PC-9 (cell line): ENCODE measurements around the gene ARHGEF12. TPM values are rescaled to one million over a fixed set of nuclear protein-coding genes. Genes with fewer than 3 reads are reported as not detected.
A peak's percentile ranks its signal among the peaks of the same experiment; 100 is the strongest.

ENCODE experiments used
- BruUV-seq: library from RNA; stranded (reverse); fragments of 400-500 nt; replicated peaks from 2 replicates; lab custom pipeline; 2021; lab: Mats Ljungman, UMichigan
- CTCF ChIA-PET: fragments of 300-600 bp; sonication (Branson Sonifier 250); formaldehyde crosslinking; loops from one replicate; lab custom pipeline; 2022; ENCODE audit warnings: antibody characterized with exemption; lab: Charles Lee
- POLR2A ChIA-PET: fragments of 300-600 bp; sonication (Branson Sonifier 250); formaldehyde crosslinking; loops from one replicate; lab custom pipeline; 2022; ENCODE audit warnings: antibody characterized with exemption; ENCODE audit not compliant: unreplicated experiment; lab: Charles Lee
- DNase-seq, 2 experiments: peaks; one replicate each; pipeline versions ENCODE4 v3.0.0 to v3.0.0-alpha.2; 2015 to 2022; ENCODE audit warnings: mixed read lengths in 1 of 2
- H2AFZ ChIP-seq: fragments of 200-600 bp; sonication (generic); 2 replicates; pipeline ENCODE4 v1.8.1; 2017; ENCODE audit warnings: antibody characterized with exemption
- H3F3A ChIP-seq: fragments of 200-600 bp; sonication (generic); 2 replicates; pipeline ENCODE4 v1.8.1; 2017; ENCODE audit warnings: antibody characterized with exemption, mild to moderate bottlenecking, low read depth; ENCODE audit not compliant: insufficient read depth
- H3K27ac ChIP-seq: fragments of 200-600 bp; sonication (generic); 2 replicates; pipeline ENCODE4 v1.6.1; 2016; ENCODE audit warnings: mixed run types
- H3K27me3 ChIP-seq: fragments of 200-600 bp; sonication (generic); 2 replicates; pipeline ENCODE4 v1.6.1; 2016; ENCODE audit warnings: low read depth, mixed run types; ENCODE audit not compliant: insufficient read depth
- H3K36me3 ChIP-seq: fragments of 200-600 bp; sonication (generic); 2 replicates; pipeline ENCODE4 v1.6.1; 2016; ENCODE audit warnings: low read depth, mixed run types
- H3K4me1 ChIP-seq: fragments of 200-600 bp; sonication (generic); replicated peaks from 2 replicates; pipeline ENCODE4 v1.6.1; 2016; ENCODE audit warnings: mixed run types; ENCODE audit not compliant: insufficient read depth
- H3K4me2 ChIP-seq: fragments of 200-600 bp; sonication (generic); 2 replicates; pipeline ENCODE4 v1.6.1; 2017; ENCODE audit warnings: mixed run types
- H3K4me3 ChIP-seq: fragments of 200-600 bp; sonication (generic); 2 replicates; pipeline ENCODE4 v1.6.1; 2016; ENCODE audit warnings: mixed run types
- H3K79me2 ChIP-seq: fragments of 200-600 bp; sonication (generic); 2 replicates; pipeline ENCODE4 v1.6.1; 2017; ENCODE audit warnings: low read depth, mixed run types
- H3K9me2 ChIP-seq: fragments of 200-600 bp; sonication (generic); 2 replicates; pipeline ENCODE4 v1.8.1; 2017; ENCODE audit warnings: mild to moderate bottlenecking; ENCODE audit not compliant: insufficient read depth
- H3K9me3 ChIP-seq: fragments of 200-600 bp; sonication (generic); 2 replicates; pipeline ENCODE4 v1.8.1; 2016; ENCODE audit warnings: low read depth; ENCODE audit not compliant: insufficient read depth
- H4K20me1 ChIP-seq: fragments of 200-600 bp; sonication (generic); 2 replicates; pipeline ENCODE4 v1.8.1; 2017; ENCODE audit not compliant: insufficient read depth
- EZH2 ChIP-seq: fragments of 200-600 bp; sonication (generic); IDR thresholded peaks from 2 replicates; pipeline ENCODE4 v1.8.0; 2017; ENCODE audit warnings: antibody characterized with exemption, low read depth
- intact Hi-C: fragments of 100-400 bp; cut with micrococcal nuclease; formaldehyde crosslinking; loops from one replicate; pipeline ENCODE4 v1.10.0; 2022; ENCODE audit not compliant: unreplicated experiment
- total RNA-seq: library from RNA; stranded (reverse); gene quantifications from 2 replicates; pipeline ENCODE4 v1.2.3, GENCODE V29; 2021
- TF ChIP-seq, protein P1 (sequence below): fragments of 200-600 bp; sonication (generic); conservative IDR thresholded peaks from 2 replicates; pipeline ENCODE4 v1.6.1; 2017; ENCODE audit warnings: mixed run types, antibody characterized with exemption, mild to moderate bottlenecking, moderate library complexity

The ARHGEF12 gene
- total RNA-seq, 1 experiment from 2014 or later: 76.5 TPM

DNA sequence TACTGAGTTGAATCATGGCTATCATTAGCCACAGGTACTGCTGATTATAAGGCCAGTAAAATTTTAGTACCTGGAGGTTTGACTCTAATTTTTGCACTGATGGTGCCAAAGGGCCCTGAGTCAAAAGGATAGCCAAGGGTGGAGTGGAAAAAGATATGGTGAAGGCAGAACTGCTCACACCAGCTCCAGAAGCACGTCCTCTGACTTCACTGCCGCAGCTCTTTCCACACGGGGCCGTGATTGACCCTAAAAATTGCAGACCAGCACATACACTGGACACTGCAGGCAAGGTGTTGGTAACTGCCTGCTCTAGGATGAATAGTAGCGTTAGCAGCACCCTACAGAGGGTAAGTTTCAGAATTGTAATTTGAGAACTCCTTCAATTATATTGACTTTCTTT lies 149.9 kb downstream of the ARHGEF12 start:
- H2AFZ ChIP-seq: no peak overlapping the region
- intact Hi-C loops: no loop called here
- no peaks in the 10 kb centered on the region for H4K20me1 ChIP-seq
- no peaks in the 10 kb centered on the region for H3K27me3 ChIP-seq
- no peaks in the 10 kb centered on the region for H3K9me2 ChIP-seq
- H3K27ac ChIP-seq: no peak overlapping the region
- POLR2A ChIA-PET: no interaction called here
- no peak overlapping the region for H3K4me3 ChIP-seq
- no TSS peak for BruUV-seq
- CTCF ChIA-PET: no interaction called here
- H3F3A ChIP-seq: 0 out of 2 replicates have a peak, but pooled peaks cover 7% of the 10 kb centered on the region
- H3K4me2 ChIP-seq: no peak overlapping the region
- H3K36me3 ChIP-seq: 0 out of 2 replicates have a peak, but pooled peaks cover 6% of the 10 kb centered on the region
- no peak for TF ChIP-seq EZH2
- TF ChIP-seq, protein P1, sequence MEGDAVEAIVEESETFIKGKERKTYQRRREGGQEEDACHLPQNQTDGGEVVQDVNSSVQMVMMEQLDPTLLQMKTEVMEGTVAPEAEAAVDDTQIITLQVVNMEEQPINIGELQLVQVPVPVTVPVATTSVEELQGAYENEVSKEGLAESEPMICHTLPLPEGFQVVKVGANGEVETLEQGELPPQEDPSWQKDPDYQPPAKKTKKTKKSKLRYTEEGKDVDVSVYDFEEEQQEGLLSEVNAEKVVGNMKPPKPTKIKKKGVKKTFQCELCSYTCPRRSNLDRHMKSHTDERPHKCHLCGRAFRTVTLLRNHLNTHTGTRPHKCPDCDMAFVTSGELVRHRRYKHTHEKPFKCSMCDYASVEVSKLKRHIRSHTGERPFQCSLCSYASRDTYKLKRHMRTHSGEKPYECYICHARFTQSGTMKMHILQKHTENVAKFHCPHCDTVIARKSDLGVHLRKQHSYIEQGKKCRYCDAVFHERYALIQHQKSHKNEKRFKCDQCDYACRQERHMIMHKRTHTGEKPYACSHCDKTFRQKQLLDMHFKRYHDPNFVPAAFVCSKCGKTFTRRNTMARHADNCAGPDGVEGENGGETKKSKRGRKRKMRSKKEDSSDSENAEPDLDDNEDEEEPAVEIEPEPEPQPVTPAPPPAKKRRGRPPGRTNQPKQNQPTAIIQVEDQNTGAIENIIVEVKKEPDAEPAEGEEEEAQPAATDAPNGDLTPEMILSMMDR: no peak
- no peak for DNase-seq
- H3K79me2 ChIP-seq: no peaks in the 10 kb centered on the region
- H3K9me3 ChIP-seq: no peaks in the 10 kb centered on the region
- no peaks in the 10 kb centered on the region for H3K4me1 ChIP-seq

GRCh38 chr11:120489799-120490198 lies 153.6 kb downstream of the ARHGEF12 start:
- peak in 1 of 2 experiments; percentile 8 for DNase-seq
- no peak overlapping the region for H3K27ac ChIP-seq
- H3K79me2 ChIP-seq: no peaks in the 10 kb centered on the region
- no TSS peak for BruUV-seq
- ChIA-PET POLR2A (no interaction called here), CTCF (no interaction called here)
- H3F3A ChIP-seq: no peaks in the 10 kb centered on the region
- intact Hi-C loops: no loop called here
- H3K27me3 ChIP-seq: no peaks in the 10 kb centered on the region
- H3K4me3 ChIP-seq: no peak overlapping the region
- no peak overlapping the region for H2AFZ ChIP-seq
- H3K9me2 ChIP-seq: no peaks in the 10 kb centered on the region
- H3K9me3 ChIP-seq: no peaks in the 10 kb centered on the region
- H3K36me3 ChIP-seq: 0 out of 2 replicates have a peak, but pooled peaks cover 6% of the 10 kb centered on the region
- no peaks in the 10 kb centered on the region for H3K4me1 ChIP-seq
- 0 out of 2 replicates have a peak, but pooled peaks cover 5% of the 10 kb centered on the region for H4K20me1 ChIP-seq
- no peak overlapping the region for H3K4me2 ChIP-seq
- TF ChIP-seq, protein P1: no peak
- no peak for TF ChIP-seq EZH2

GRCh38 chr11:120492486-120492885 lies 156.3 kb downstream of the ARHGEF12 start:
- Histone ChIP-seq H3F3A (no peaks in the 10 kb centered on the region), H3K9me3 (no peaks in the 10 kb centered on the region), H3K36me3 (no peaks in the 10 kb centered on the region), H3K27me3 (no peaks in the 10 kb centered on the region), H4K20me1 (0 out of 2 replicates have a peak, but pooled peaks cover 5% of the 10 kb centered on the region), H3K9me2 (no peaks in the 10 kb centered on the region), H3K4me2 (no peak overlapping the region), H3K27ac (no peak overlapping the region), H2AFZ (no peak overlapping the region), H3K4me1 (no peaks in the 10 kb centered on the region), H3K79me2 (no peaks in the 10 kb centered on the region), H3K4me3 (no peak overlapping the region)
- no TSS peak for BruUV-seq
- no peak for TF ChIP-seq EZH2
- TF ChIP-seq, protein P1: no peak
- ChIA-PET CTCF (no interaction called here), POLR2A (no interaction called here)
- intact Hi-C loops: no loop called here
- no peak for DNase-seq
